OCI-LY1 (cell line): ENCODE data around the gene NLN.

Experiments
- EZH2 ChIP-seq: fragments of 200-600 bp; sonication (generic), shearing (Covaris generic); IDR thresholded peaks from 2 replicates; pipeline ENCODE4 v1.8.0; 2017; ENCODE audit warnings: borderline replicate concordance, mixed run types, mild to moderate bottlenecking, antibody characterized with exemption, low read length, moderate library complexity, mixed read lengths
- TF ChIP-seq, protein P1 (sequence below): fragments of 200-600 bp; sonication (generic), shearing (Covaris generic); IDR thresholded peaks from 2 replicates; pipeline ENCODE4 v1.5.1; 2017; ENCODE audit warnings: mild to moderate bottlenecking, antibody characterized with exemption, low read length, moderate library complexity, mixed read lengths

DNA sequence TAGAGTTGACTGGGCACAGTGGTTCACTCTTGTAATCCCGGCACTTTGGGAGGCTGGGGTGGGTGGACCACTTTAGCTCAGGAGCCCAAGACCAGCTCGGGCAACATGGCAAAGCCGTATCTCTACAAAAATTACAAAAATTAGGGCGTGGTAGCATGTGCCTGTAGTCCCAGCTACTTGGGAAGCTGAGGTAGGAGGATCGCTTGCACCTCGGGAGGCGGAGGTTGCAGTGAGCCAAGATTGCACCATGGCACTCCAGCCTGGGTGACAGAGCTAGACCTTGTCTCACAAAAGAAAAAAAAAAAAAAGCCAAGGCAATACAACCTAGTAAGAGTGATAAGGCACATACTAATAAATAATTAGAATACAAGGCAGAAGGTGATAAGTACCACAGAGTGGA is 15.8 kb downstream of the NLN start:
- TF ChIP-seq, protein P1, sequence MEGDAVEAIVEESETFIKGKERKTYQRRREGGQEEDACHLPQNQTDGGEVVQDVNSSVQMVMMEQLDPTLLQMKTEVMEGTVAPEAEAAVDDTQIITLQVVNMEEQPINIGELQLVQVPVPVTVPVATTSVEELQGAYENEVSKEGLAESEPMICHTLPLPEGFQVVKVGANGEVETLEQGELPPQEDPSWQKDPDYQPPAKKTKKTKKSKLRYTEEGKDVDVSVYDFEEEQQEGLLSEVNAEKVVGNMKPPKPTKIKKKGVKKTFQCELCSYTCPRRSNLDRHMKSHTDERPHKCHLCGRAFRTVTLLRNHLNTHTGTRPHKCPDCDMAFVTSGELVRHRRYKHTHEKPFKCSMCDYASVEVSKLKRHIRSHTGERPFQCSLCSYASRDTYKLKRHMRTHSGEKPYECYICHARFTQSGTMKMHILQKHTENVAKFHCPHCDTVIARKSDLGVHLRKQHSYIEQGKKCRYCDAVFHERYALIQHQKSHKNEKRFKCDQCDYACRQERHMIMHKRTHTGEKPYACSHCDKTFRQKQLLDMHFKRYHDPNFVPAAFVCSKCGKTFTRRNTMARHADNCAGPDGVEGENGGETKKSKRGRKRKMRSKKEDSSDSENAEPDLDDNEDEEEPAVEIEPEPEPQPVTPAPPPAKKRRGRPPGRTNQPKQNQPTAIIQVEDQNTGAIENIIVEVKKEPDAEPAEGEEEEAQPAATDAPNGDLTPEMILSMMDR, result no peak
- TF ChIP-seq EZH2, result no peak
